GM12892 (cell line): ENCODE results near the gene IL1RAPL2.

ENCODE experiments used
- POLR2A ChIP-seq: IDR thresholded peaks from 2 replicates; pipeline ENCODE4 v1.6.1; 2011; ENCODE audit warnings: low read depth, low read length, control low read depth
- POLR2AphosphoS5 ChIP-seq: IDR thresholded peaks from 2 replicates; pipeline ENCODE4 v1.6.1; 2011; ENCODE audit warnings: low read depth, low read length, control low read depth

- TF ChIP-seq POLR2AphosphoS5 = no peak
- no peak for TF ChIP-seq POLR2A
Measured at GRCh38 chrX:105488716-105489115, 922.7 kb downstream of the IL1RAPL2 start.
